Myocyte (in vitro differentiated cells): ENCODE data around the gene AHI1. TPM values are rescaled to one million over a fixed set of nuclear protein-coding genes. Genes with fewer than 3 reads are reported as not detected.
A peak's percentile ranks its signal among the peaks of the same experiment; 100 is the strongest.
"Not testable (repeated sequence)": the region's sequence is repeated elsewhere in the genome, so short reads cannot be mapped to it uniquely, and the experiment has no call there.

ENCODE experiments used
- DNase-seq: peaks from one replicate; pipeline ENCODE4 v3.0.0-alpha.2; 2012; ENCODE audit warnings: low read depth
- total RNA-seq: library from RNA; depleted of rRNA; stranded (reverse); fragments of >200 nt; gene quantifications from 2 replicates; pipeline ENCODE4 v1.2.3, GENCODE V29; 2014

AHI1 gene
- total RNA-seq, 1 donor from 2014 or later: 25.2 TPM

GRCh38 chr6:135268740-135269139, 228.8 kb downstream of the AHI1 start:
- no peak for DNase-seq

- no peak for DNase-seq
Measured at GRCh38 chr6:135268263-135268662, 229.3 kb downstream of the AHI1 start.

GRCh38 chr6:135267085-135267484, 230.5 kb downstream of the AHI1 start:
- DNase-seq: no peak

- DNase-seq: no peak
Measured at GRCh38 chr6:135266675-135267074, 230.9 kb downstream of the AHI1 start.

GRCh38 chr6:135265278-135265677, 232.3 kb downstream of the AHI1 start:
- no peak for DNase-seq

- no peak for DNase-seq
Measured at GRCh38 chr6:135261872-135262725, 235.4 kb downstream of the AHI1 start.

- no peak for DNase-seq
Measured at GRCh38 chr6:135260612-135261011, 236.9 kb downstream of the AHI1 start.

GRCh38 chr6:135258970-135259369, 238.6 kb downstream of the AHI1 start:
- DNase-seq: no peak

- peak; percentile 9 for DNase-seq
Measured at GRCh38 chr6:135257631-135258405, 239.7 kb downstream of the AHI1 start.

- no peak for DNase-seq
Measured at GRCh38 chr6:135256866-135257265, 240.7 kb downstream of the AHI1 start.

- DNase-seq: no peak
Measured at GRCh38 chr6:135254471-135254870, 243.1 kb downstream of the AHI1 start.

- DNase-seq: no peak
Measured at GRCh38 chr6:135251498-135252441, 245.8 kb downstream of the AHI1 start.

- DNase-seq: no peak
Measured at GRCh38 chr6:135250751-135251497, 246.6 kb downstream of the AHI1 start.

- DNase-seq: no peak
Measured at GRCh38 chr6:135250234-135250633, 247.3 kb downstream of the AHI1 start.

- DNase-seq: not testable (repeated sequence)
Measured at GRCh38 chr6:135246412-135247012, 251.0 kb downstream of the AHI1 start.

- no peak for DNase-seq
Measured at GRCh38 chr6:135244805-135245204, 252.7 kb downstream of the AHI1 start.

- no peak for DNase-seq
Measured at GRCh38 chr6:135243871-135244796, 253.4 kb downstream of the AHI1 start.

GRCh38 chr6:135240711-135241110, 256.8 kb downstream of the AHI1 start:
- no peak for DNase-seq

GRCh38 chr6:135236732-135237131, 260.8 kb downstream of the AHI1 start:
- no peak for DNase-seq
